ENCODE data around the gene TUBB3.

- TF ChIP-seq CTCF (IDR thresholded peaks at IDR 0.05; ENCODE audit: low read length) (no peak), EZH2 (optimal IDR thresholded peaks at IDR 0.05; ENCODE audit: low read depth, low read length) (no peak), EZH2phosphoT487 (IDR thresholded peaks at IDR 0.05; ENCODE audit: low read length) (no peak)
These were observed 16.8 kb upstream of the TUBB3 start for GRCh38 chr16:89906140-89907025.
